MM.1S (cell line): Measurements from ENCODE around the gene HECTD3.
"Not testable (repeated sequence)": the region's sequence is repeated elsewhere in the genome, so short reads cannot be mapped to it uniquely, and the experiment has no call there.

Source experiments
- DNase-seq: peaks from one replicate; pipeline ENCODE4 v3.0.0-alpha.2; 2015
- H2AFZ ChIP-seq: fragments of 300-600 bp; sonication (generic); 2 replicates; pipeline ENCODE4 v1.6.0; 2016; ENCODE audit warnings: antibody characterized with exemption, low read length
- H3F3A ChIP-seq: fragments of 300-600 bp; sonication (generic); 2 replicates; pipeline ENCODE4 v1.6.1; 2016; ENCODE audit warnings: mild to moderate bottlenecking, antibody characterized with exemption, low read length, moderate library complexity, mixed read lengths; ENCODE audit not compliant: insufficient read depth
- H3K27ac ChIP-seq: fragments of 300-600 bp; sonication (generic); 2 replicates; pipeline ENCODE4 v1.5.1; 2016; ENCODE audit warnings: mild to moderate bottlenecking, low read length
- H3K27me3 ChIP-seq: fragments of 300-600 bp; sonication (generic); replicated peaks from 2 replicates; pipeline ENCODE4 v1.6.0; 2016; ENCODE audit warnings: low read length; ENCODE audit not compliant: insufficient read depth
- H3K36me3 ChIP-seq: fragments of 300-600 bp; sonication (generic); replicated peaks from 2 replicates; pipeline ENCODE4 v1.6.1; 2016; ENCODE audit warnings: mild to moderate bottlenecking, low read length, mixed read lengths; ENCODE audit not compliant: insufficient read depth
- H3K4me1 ChIP-seq: fragments of 300-600 bp; sonication (generic); 2 replicates; pipeline ENCODE4 v1.6.1; 2016; ENCODE audit warnings: low read length, mixed read lengths
- H3K4me2 ChIP-seq: fragments of 300-600 bp; sonication (generic); 2 replicates; pipeline ENCODE4 v1.6.0; 2016; ENCODE audit warnings: low read depth, low read length
- H3K4me3 ChIP-seq: fragments of 300-600 bp; sonication (generic); 2 replicates; pipeline ENCODE4 v1.5.1; 2016; ENCODE audit warnings: low read length, mixed read lengths
- H3K79me2 ChIP-seq: fragments of 300-600 bp; sonication (generic); 2 replicates; pipeline ENCODE4 v1.6.1; 2016; ENCODE audit warnings: mixed run types, low read length, mixed read lengths
- H3K9ac ChIP-seq: fragments of 300-600 bp; sonication (generic); 2 replicates; pipeline ENCODE4 v1.6.1; 2016; ENCODE audit warnings: low read length, mixed read lengths
- H3K9me2 ChIP-seq: fragments of 300-600 bp; sonication (generic); replicated peaks from 2 replicates; pipeline ENCODE4 v1.6.1; 2016; ENCODE audit warnings: mild to moderate bottlenecking, low read length, mixed read lengths; ENCODE audit not compliant: insufficient read depth
- H3K9me3 ChIP-seq: fragments of 300-600 bp; sonication (generic); replicated peaks from 2 replicates; pipeline ENCODE4 v1.6.1; 2016; ENCODE audit warnings: mild to moderate bottlenecking, low read length, mixed read lengths; ENCODE audit not compliant: insufficient read depth
- H4K20me1 ChIP-seq: fragments of 300-600 bp; sonication (generic); 2 replicates; pipeline ENCODE4 v1.6.1; 2016; ENCODE audit warnings: mild to moderate bottlenecking, low read length, moderate library complexity, mixed read lengths; ENCODE audit not compliant: insufficient read depth
- CTCF ChIP-seq: fragments of 300-600 bp; sonication (generic); IDR thresholded peaks from 2 replicates; pipeline ENCODE4 v1.5.1; 2016; ENCODE audit warnings: antibody characterized with exemption, low read length, mixed read lengths
- EZH2 ChIP-seq: fragments of 300-600 bp; sonication (generic); optimal IDR thresholded peaks from 2 replicates; pipeline ENCODE3; 2017; ENCODE audit warnings: low read depth, mild to moderate bottlenecking, antibody characterized with exemption, low read length, mixed read lengths
- EZH2phosphoT487 ChIP-seq: fragments of 300-600 bp; sonication (generic); IDR thresholded peaks from 2 replicates; pipeline ENCODE4 v1.6.1; 2018; ENCODE audit warnings: antibody characterized with exemption, low read length

The HECTD3 gene

GRCh38 chr1:44970317-44970716, 40.8 kb downstream of the HECTD3 start:
- no peak overlapping the region for H3K27ac ChIP-seq
- no peaks in the 10 kb centered on the region for H3K9me2 ChIP-seq
- H4K20me1 ChIP-seq: no peaks in the 10 kb centered on the region
- H3K9ac ChIP-seq: no peak overlapping the region
- no peaks in the 10 kb centered on the region for H3K9me3 ChIP-seq
- H3K36me3 ChIP-seq: 0 out of 2 replicates have a peak, but pooled peaks cover 4% of the 10 kb centered on the region
- H3F3A ChIP-seq: no peaks in the 10 kb centered on the region
- H3K79me2 ChIP-seq: peaks cover 8% of the 10 kb centered on the region; the same call in 1 of the 2 replicates
- TF ChIP-seq EZH2phosphoT487 (no peak), EZH2 (no peak), CTCF (no peak)
- H2AFZ ChIP-seq: no peak overlapping the region
- no peak overlapping the region for H3K4me2 ChIP-seq
- no peaks in the 10 kb centered on the region for H3K27me3 ChIP-seq
- no peak overlapping the region for H3K4me3 ChIP-seq
- H3K4me1 ChIP-seq: peaks cover 6% of the 10 kb centered on the region
- DNase-seq: no peak

- no peak overlapping the region for H3K9ac ChIP-seq
Measured at GRCh38 chr1:44964396-44964795, 46.7 kb downstream of the HECTD3 start.

GRCh38 chr1:44962729-44963128, 48.4 kb downstream of the HECTD3 start:
- H3K4me2 ChIP-seq: no peak overlapping the region
- no peak overlapping the region for H2AFZ ChIP-seq
- H3K4me1 ChIP-seq: no peaks in the 10 kb centered on the region
- H3K36me3 ChIP-seq: no peaks in the 10 kb centered on the region
- no peaks in the 10 kb centered on the region for H3K79me2 ChIP-seq
- H3F3A ChIP-seq: no peaks in the 10 kb centered on the region
- no peak overlapping the region for H3K27ac ChIP-seq
- H3K9me3 ChIP-seq: no peaks in the 10 kb centered on the region
- no peak overlapping the region for H3K4me3 ChIP-seq
- H3K9me2 ChIP-seq: no peaks in the 10 kb centered on the region
- no peaks in the 10 kb centered on the region for H3K27me3 ChIP-seq
- no peak for DNase-seq
- H4K20me1 ChIP-seq: no peaks in the 10 kb centered on the region
- H3K9ac ChIP-seq: no peak overlapping the region
- TF ChIP-seq CTCF: no peak
- TF ChIP-seq EZH2phosphoT487: no peak
- no peak for TF ChIP-seq EZH2

More at GRCh38 chr1:44964396-44964795, 46.7 kb downstream of the HECTD3 start:
- H3K79me2 ChIP-seq: no peaks in the 10 kb centered on the region
- no peak for DNase-seq
- H3K27me3 ChIP-seq: no peaks in the 10 kb centered on the region
- H3K9me3 ChIP-seq: no peaks in the 10 kb centered on the region
- H3F3A ChIP-seq: no peaks in the 10 kb centered on the region
- no peak overlapping the region for H2AFZ ChIP-seq
- H3K36me3 ChIP-seq: 0 out of 2 replicates have a peak, but pooled peaks cover 4% of the 10 kb centered on the region
- no peaks in the 10 kb centered on the region for H3K4me1 ChIP-seq
- TF ChIP-seq EZH2: no peak
- no peak for TF ChIP-seq CTCF
- TF ChIP-seq EZH2phosphoT487: no peak
- no peak overlapping the region for H3K4me3 ChIP-seq
- H4K20me1 ChIP-seq: no peaks in the 10 kb centered on the region
- no peak overlapping the region for H3K4me2 ChIP-seq
- no peak overlapping the region for H3K27ac ChIP-seq
- H3K9me2 ChIP-seq: no peaks in the 10 kb centered on the region

- H3K36me3 ChIP-seq, H3F3A ChIP-seq, H3K9me2 ChIP-seq, H2AFZ ChIP-seq, H3K27ac ChIP-seq, H3K4me1 ChIP-seq, H3K4me2 ChIP-seq, H3K79me2 ChIP-seq, H3K9me3 ChIP-seq, H4K20me1 ChIP-seq, H3K27me3 ChIP-seq, DNase-seq, H3K4me3 ChIP-seq, H3K9ac ChIP-seq: not testable (repeated sequence)
Measured at GRCh38 chr1:44962022-44962421, 49.1 kb downstream of the HECTD3 start.

GRCh38 chr1:44957566-44957965, 53.6 kb downstream of the HECTD3 start:
- not testable (repeated sequence) for DNase-seq, H3K27me3 ChIP-seq, H3K27ac ChIP-seq

GRCh38 chr1:44956077-44956476, 55.0 kb downstream of the HECTD3 start:
- not testable (repeated sequence) for H3K4me1 ChIP-seq, H3F3A ChIP-seq, H2AFZ ChIP-seq, H3K9me2 ChIP-seq, H3K36me3 ChIP-seq, H3K4me2 ChIP-seq, H3K79me2 ChIP-seq, DNase-seq, H3K27me3 ChIP-seq, H3K27ac ChIP-seq, H3K9ac ChIP-seq, H3K4me3 ChIP-seq, H4K20me1 ChIP-seq, H3K9me3 ChIP-seq

More at GRCh38 chr1:44957566-44957965, 53.6 kb downstream of the HECTD3 start:
- H4K20me1 ChIP-seq, H3F3A ChIP-seq, H3K9me3 ChIP-seq, H3K4me3 ChIP-seq, H2AFZ ChIP-seq, H3K36me3 ChIP-seq, H3K9me2 ChIP-seq, H3K4me1 ChIP-seq, H3K79me2 ChIP-seq, H3K4me2 ChIP-seq, H3K9ac ChIP-seq: not testable (repeated sequence)
